Activated T-helper 1 cell treated with Interleukin-2 at 50 U/mL for 16 hours (primary cell): ENCODE measurements around the gene CREB5.
"Not testable (repeated sequence)": the region's sequence is repeated elsewhere in the genome, so short reads cannot be mapped to it uniquely, and the experiment has no call there.

Experiments used
- DNase-seq: peaks from one replicate; pipeline ENCODE4 v3.0.0-alpha.2; 2020; ENCODE audit warnings: low read depth

The CREB5 gene

GRCh38 chr7:28779954-28780353 is 367.6 kb downstream of the CREB5 start:
- no peak for DNase-seq

DNA sequence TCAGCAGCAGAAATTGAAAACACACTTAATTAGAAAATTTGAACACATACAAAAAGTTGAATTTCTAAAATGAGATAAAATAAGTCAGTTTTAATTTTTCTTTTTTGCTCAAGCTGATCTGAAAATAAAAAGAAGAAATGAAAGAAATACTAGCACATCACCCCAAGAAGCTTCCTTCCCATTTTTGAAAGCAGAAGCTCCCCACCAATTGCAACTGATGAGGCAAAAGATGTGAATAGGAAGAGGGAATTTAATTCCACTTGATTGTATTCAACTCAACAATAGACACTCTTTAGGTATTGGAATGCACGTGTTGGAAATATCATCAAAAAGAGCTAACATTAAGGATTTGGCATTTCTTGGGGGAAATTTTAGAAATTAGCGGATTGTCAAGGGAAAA is 370.0 kb downstream of the CREB5 start:
- DNase-seq = no peak

- no peak for DNase-seq
Observed at GRCh38 chr7:28784171-28784902, 372.0 kb downstream of the CREB5 start.

GRCh38 chr7:28785041-28785995 is 373.0 kb downstream of the CREB5 start:
- no peak for DNase-seq

- DNase-seq = not testable (repeated sequence)
Observed at GRCh38 chr7:28786156-28786555, 373.8 kb downstream of the CREB5 start.

GRCh38 chr7:28787106-28787505 is 374.8 kb downstream of the CREB5 start:
- DNase-seq = no peak

- DNase-seq = no peak
Observed at GRCh38 chr7:28790467-28790866, 378.1 kb downstream of the CREB5 start.

DNA sequence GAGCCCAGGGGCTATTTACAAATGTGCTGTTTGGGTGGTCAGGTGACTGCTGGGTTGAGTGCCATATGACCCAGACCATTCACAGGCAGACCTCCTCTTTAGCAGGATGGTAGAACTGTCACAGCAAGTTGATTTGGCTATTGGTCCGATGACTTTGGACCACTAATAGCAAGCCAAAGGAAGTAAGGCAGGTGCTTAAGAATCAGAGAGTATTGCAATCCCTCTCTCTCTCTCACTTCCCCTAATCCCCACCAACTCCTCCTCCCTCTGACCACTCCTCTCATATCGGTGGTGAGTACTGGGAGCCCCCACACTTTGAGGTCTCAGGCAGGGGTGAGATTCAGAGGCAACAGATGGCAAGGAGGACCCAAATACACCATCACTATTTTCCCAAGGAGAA is 380.5 kb downstream of the CREB5 start:
- no peak for DNase-seq

GRCh38 chr7:28793381-28794085 is 381.2 kb downstream of the CREB5 start:
- DNase-seq = no peak

DNA sequence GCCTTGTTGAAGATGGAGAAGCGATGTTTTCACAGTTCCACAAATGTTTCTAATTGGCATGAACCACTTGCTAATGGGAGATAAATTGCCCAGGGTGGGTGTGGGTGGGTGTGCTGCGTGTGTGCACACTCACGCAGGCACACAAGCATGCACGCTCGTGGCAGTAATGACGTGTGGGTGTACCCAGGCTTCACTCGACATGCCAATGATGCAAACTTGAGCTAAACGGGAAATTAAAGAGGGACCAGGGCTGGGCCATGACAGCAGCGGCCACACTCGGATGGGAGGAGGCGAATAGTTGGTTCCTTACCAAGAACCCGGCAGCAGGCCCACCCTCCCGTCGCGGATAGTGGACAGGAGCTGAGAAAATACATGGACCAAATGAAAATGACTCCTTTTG is 386.0 kb downstream of the CREB5 start:
- no peak for DNase-seq

DNA sequence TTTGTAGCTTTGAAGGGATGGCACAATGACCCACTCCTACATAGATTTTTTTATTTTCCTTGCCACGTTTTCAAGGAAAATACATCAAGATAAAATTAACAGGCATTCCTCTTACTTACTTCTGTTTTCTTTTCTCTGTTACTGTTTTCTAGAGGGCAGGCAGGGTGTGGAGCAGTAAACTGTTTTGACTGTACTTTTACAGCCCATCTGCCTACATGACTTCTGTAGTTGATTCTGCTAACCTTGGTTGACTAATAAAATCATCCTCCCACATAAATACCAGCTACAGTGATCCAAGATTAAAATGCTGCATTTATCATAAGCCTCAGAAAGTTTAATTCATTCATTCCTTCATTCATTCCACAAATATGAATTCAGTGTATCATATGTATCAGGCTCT is 387.3 kb downstream of the CREB5 start:
- no peak for DNase-seq

DNA sequence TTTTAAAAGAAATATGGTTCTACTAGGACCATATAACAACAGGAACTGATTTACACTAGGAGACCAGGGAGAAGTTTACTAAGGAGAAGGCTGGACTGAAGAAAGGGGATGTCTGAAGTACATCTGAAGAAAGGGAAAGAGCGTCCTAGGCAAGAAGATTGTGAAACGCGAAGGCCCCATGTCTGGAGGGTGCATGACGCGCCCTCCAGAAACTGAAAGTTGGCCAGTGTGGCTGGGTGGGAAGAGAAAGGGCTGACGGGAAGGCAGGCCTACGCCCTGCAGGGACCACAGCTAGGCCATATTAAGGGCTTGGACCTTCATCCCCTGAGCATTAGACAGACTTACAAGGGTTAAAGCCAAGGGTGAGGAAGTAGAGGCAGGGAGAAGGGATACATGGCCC is 387.8 kb downstream of the CREB5 start:
- DNase-seq = no peak

- DNase-seq = no peak
Observed at GRCh38 chr7:28802450-28802849, 390.1 kb downstream of the CREB5 start.

DNA sequence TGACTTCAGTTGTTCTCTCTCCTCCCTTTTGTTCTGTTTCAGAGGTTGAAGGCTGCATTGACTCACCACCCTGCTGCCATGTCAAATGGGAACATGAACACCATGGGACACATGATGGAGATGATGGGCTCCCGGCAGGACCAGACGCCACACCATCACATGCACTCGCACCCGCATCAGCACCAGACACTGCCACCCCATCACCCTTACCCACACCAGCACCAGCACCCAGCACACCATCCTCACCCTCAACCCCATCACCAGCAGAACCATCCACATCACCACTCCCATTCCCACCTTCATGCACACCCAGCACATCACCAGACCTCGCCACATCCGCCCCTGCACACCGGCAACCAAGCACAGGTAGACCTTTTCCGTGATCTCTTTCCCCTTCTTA is 391.8 kb downstream of the CREB5 start:
- no peak for DNase-seq

- no peak for DNase-seq
Observed at GRCh38 chr7:28804990-28805389, 392.7 kb downstream of the CREB5 start.

- DNase-seq = no peak
Observed at GRCh38 chr7:28806841-28807240, 394.5 kb downstream of the CREB5 start.

GRCh38 chr7:28807396-28807994 is 395.2 kb downstream of the CREB5 start:
- DNase-seq = no peak

DNA sequence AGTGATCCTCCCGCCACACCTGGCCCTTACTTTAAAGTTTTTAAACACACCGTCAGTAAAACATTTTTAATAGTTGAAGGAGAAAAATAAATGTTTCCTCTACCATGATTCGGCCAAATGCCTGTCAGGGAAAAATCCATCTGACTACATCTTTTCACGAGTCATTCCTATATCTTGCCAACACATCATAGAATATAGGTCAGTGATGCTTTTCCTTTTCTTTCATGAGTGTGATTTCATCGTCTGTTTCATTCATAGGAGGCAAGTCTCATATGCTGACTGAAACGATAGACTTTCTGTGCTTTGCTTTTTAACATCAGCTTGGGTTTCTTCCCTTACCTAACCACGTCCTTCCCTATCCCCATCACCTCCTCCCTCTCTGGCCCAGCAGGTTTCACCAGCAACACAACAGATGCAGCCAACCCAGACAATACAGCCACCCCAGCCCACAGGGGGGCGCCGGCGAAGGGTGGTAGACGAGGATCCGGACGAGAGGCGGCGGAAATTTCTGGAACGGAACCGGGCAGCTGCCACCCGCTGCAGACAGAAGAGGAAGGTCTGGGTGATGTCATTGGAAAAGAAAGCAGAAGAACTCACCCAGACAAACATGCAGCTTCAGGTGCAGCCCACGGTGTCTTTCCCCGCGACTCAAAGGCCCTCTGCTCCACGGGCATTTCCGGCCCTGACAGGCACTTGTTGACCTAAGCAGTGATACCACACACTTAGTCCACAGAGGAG is 396.6 kb downstream of the CREB5 start:
- DNase-seq = no peak

DNA sequence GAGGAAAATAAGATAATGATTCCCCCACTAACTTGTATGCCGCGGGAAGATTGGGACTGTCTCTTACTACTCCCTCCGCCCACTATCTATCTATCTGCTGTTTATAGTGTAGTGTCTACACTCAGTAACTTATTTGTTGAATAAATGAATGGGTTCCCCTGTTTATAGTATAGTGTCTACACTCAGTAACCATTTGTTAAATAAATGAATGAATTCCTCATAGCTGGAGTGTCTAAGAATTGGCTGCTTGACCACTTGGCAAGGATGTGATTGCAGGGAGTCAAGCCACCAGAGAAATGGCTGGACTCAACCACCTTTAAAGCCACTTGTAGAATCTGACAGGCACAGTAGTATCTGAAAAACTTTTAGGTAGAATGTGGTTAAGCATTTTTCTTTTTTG is 398.7 kb downstream of the CREB5 start:
- DNase-seq = no peak

GRCh38 chr7:28811701-28812430 is 399.5 kb downstream of the CREB5 start:
- DNase-seq = no peak

DNA sequence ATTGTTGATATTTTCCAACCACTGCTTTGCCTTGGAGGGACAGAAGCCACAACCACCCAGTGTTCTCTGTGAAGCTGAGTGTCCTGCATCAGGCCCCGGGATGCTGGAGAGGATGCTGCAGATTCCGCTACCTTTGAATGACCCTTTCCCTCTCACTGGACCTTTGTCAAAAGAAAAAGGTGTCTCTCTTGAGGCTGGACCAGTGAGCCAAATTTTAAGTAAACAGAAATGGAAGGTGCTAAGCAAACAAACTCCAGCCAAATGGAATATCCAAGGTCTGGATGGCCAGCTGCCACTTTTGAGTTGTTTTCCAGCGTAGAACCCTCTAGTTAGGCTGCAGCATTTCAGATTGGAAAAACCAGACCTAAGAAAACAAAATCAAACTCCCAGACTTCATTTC is 400.3 kb downstream of the CREB5 start:
- no peak for DNase-seq
